HuH-7.5 (cell line): ENCODE data around the gene MDGA2.
"Not testable (repeated sequence)": the region's sequence is repeated elsewhere in the genome, so short reads cannot be mapped to it uniquely, and the experiment has no call there.

Experiments used
- DNase-seq: peaks from one replicate; pipeline ENCODE4 v3.0.0; 2011; ENCODE audit warnings: low spot score

MDGA2 gene

DNA sequence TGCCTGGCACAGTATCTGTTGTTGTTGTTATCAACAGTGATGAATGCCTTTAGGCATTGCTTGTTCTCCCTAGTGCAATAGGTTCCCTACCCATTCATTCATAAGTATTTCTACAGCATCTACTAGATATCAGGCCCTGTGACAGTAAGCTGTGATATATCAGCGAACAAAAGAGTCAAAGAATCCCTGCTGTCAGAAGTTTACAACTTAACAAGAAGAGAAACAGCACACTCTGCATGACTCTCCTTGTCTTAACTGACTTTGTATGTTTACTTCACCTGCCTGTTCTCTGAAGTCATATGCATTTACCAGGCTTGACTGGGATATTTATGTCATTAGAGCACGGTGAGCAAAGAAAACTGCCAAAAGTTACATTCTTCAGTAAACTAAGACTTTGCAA, 571.6 kb downstream of the MDGA2 start:
- DNase-seq, result no peak

DNA sequence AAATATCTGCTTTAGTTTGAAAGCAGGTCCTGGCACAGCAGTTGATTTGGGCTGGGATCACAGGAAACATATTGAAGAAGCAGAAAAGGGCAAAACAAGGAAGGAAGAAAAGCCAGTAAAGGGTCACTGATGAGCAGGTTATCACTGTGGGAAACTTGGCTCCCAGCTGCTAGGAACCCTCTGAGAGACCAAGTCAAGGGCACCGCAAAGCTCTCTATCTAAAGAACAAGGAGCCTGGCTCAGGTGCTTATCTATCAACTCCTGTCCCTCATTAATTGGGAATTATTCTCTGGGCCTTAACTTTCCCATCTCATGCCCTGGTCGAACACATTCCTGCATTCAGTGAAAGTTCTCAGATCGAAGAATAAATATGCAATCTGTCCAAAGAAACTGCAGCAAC, 572.9 kb downstream of the MDGA2 start:
- no peak for DNase-seq

DNA sequence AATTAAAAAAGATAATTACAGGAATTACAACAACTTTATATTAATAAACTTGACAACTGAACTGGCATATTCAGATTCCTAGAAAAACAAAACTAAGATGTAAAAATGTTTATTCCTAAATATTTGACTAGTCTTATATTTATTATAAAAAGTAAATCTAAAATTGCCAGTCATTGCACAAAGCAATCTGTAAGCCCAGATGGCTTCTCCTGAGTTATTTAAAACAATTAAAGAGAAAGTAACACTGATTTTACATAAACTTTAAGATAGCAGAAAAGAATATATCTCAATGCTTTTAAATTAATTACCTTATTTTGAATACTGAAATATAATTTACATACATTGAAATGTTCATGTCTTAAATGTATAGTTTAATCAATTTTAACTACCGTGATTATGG, 589.7 kb downstream of the MDGA2 start:
- no peak for DNase-seq

DNA sequence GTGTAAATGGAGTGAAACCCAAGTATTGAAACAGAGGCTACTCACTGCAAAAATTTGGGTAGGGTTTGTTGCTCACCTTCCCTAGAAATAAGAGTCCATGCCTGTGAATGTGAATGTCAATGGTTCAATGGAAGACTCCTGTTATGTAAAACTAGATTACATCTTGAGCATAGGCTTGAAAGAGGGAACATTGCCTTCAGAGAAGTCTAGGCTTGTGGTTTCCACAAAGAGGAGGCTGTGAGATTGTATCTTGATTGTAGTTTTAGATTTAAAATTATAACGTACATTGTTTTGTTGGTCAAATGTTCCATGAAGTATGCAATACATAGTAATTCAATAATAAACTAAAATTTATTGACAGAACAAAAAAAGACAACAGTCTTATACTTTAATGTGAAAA, 610.1 kb downstream of the MDGA2 start:
- no peak for DNase-seq

DNA sequence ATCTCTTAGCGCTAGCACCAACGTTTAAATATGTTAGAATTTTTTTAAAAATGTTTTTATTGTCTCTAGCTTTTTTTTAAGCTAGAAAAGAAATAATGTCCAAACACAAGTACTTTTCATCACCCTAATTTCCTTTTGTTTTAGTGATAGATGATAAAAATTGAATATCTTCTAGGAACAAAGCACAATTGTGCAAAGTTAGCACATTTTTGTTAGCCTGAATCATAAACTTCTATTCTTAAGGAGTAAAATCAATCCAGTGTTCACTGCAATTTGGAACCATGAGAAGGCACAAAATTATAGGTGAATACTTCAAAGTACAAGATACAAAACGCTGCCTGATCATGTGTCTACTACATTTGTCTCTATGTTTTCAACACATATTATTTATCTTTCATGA, 615.4 kb downstream of the MDGA2 start:
- no peak for DNase-seq

DNA sequence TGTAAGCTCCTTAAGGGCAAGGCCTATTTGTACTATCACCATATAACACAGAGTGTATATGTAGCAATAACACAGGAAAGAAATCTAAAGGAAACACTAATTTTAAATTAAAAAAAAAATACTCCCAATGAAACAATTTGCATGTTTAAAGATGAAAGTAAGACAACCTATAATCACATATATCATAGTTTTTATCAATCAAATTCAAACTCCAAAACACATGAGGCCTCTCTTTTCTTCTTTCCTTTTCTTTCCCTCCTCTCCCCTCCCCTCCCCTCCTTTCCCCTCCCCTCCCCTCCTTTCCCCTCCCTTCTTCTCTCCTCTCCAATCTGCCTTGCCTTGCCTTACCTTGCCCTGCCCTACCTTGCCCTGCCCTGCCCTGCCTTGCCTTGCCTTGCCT, 618.0 kb downstream of the MDGA2 start:
- no peak for DNase-seq

DNA sequence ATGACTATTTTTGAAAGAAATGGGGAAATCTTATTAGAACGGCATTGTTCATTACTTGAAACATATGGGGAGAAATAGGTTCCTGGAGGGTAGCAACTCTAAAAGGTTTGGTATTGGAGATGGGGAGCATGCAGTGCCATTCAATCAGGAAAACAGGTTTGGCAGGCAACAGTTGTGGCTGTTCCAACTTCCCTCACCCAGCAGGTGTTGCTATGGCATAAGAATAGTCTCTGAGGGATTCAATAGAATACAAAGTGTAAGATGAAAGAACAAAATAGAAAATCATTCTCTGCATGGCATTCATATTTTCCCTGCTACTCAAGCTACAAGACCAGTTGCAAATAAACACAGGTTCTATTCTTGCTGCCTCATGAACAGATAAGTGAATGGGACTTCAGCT, 630.6 kb downstream of the MDGA2 start:
- DNase-seq, result no peak

DNA sequence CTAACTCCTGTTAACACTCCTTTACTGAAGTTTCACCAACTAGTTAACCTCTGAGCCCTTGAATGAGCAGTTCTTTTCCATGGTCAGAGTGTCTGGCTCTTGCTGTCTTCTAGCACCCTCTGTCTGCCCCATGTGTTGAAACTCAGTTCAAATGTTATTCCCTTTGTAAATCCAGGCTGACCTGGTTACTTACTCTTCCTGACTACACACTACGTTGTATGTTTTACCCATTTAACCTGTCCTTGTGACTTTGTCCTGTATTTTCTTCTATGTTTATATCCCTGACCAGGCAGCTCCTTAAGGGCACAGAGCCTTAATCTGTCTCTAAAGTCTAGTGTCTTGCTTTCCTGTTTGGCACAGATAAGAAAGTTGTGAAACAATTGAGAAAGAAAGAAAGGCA, 634.9 kb downstream of the MDGA2 start:
- DNase-seq, result peak; percentile 3

DNA sequence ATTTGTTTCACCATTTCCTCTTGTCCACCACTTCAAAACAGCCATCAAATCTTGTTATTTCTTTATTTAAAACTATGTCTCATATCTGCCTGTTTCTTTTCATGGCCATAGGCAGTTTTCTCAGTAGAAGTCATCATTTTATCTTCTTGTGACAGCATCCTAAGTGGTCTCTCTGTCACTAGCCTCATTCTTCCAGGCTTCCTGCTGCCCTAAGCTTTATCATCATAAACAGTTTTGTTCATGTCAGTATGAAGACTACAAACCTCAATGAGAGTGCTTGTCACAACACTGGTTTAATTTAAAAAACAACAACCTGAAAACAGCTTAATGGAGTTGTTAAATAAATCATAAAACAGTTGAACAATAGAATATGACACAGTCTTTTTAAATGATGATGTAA, 636.1 kb downstream of the MDGA2 start:
- DNase-seq, result no peak

DNA sequence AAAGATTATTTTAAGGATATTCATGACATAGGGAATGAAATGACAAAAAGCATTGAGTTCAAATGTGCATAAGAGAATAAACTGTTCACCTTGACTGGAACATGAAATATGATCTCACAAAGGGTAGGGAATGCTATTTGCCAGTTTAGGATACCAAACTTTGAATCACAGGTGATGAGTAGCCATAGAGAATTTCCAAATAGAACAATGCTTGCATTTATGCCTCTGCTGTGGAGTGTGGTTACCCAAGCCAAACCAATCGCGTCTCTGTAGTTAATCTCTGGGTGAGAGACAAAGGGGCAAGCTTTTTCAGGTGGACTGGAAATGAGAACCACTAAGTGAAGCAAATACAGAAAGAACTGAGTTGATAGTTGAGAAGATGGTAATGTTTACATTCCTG, 652.7 kb downstream of the MDGA2 start:
- no peak for DNase-seq

DNA sequence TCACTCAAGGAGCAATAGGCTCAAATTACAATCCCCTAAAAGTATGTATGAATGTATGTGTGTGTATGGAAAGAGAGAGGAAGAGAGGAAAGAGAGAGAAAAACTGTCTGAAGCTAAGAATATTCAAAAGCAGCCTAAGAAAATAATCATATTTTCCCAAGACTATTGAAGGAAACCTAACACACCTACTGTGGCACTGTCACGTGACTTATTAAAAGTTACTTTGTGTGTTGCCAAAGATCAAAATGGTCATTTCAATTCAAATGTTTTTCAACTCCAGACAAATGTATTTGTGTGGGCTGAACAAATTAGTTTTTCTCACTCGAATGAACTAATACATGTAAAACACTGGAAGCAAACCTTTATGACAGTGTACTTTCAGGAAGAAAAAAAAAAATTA, 654.9 kb downstream of the MDGA2 start:
- DNase-seq, result no peak

DNA sequence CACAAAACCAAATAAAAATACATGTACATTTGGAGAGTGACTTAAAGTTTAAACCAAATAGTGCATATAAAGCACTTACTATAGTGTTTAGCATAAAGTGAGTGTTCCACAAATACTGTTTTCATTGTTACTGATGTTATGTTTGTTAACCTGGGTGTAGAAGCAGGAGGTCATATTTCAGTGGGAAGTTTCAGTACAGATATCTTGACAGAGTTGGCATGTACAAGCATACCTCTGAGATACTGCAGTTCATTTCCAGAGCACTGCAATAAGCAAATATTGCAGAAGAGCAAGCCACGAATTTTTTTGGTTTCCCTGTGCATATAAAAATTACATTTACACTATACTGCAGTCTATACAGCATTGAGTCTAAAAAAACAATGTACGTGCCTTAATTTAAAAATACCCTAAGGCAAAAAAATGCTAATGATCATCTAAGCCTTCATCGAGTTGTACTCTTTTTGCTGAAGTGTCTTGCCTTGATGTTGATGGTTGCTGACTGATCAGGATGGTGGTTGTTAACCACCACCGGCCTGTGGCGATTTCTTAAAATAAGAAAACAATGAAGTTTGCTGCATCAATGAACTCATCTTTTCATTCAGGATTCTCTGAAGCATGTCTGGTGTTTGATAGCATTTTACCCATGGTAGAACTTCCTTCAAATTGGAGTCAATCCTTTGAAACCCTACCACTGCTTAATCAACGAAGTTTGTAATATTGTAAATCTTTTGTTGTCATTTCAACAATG, 662.7 kb downstream of the MDGA2 start:
- DNase-seq, result peak; percentile 1

DNA sequence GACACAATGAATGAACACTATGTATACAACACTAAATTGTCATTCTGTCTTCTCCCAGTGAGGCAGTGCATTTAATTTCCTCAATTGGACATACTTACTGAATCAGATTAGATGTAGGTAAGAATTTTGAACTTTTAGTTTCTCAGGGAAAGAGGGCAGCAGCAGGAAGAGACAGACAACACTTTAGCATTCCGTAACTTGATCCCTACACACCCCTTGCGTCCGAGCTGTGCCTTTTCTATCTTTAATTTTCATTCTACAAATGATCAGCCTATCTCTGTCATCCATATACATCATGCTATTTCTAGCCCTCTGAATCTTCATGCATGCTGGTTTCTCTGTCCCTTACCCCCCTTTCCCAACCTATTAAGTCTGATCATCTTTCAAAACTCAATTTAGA, 665.8 kb downstream of the MDGA2 start:
- DNase-seq, result no peak

DNA sequence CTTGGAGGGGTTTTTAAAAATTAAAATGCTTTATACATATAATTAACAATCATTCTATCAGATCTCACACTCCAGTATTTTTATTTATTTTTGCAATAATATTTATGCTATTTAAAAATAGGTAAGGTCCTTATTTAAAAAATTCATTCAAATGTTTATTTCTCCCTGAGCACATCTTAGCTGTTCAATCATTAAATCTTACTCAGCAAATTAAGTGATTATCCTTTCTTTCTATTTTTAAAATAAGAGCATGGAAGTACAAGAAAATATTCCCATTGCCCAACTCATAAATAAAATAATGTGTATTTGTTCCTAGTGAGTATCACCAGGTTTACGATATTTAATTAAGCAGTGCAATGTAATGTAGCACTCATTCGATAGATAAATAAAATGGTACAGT, 666.7 kb downstream of the MDGA2 start:
- DNase-seq, result no peak

DNA sequence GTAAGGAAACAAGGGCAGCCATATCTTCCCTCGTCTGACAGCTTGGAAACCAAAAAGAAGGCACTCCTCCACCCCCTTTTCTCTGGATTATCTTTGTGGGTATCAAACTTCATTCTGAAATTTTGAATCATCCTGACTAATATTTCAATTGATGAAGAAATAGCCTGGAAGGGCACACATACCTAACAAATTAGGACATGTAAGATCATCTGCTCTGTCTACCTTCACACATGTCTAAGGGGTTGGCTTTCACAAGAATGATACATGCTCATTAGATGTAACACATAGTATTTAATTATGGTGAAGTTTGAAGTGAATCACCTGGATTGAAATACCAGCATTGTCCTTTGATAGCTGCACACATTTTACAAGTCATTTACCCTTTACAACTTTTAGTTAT, 675.7 kb downstream of the MDGA2 start:
- no peak for DNase-seq

DNA sequence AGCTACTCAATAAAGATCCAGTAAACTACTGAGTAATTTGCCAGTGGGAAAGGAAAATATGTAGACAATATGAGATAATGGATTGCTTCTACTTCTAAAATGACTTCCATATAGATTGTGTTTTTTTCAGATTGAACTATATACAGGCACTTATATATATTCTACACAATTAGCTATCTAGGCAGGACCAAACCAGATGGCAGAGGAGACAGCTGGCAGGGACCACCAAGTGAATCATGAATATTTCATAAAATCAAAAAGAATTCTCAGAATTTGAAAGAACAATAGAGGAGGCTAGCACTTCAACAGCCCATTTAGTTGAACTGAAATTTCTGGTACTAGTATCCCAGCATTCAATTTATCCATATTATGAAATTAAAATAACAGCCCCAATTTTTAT, 685.8 kb downstream of the MDGA2 start:
- no peak for DNase-seq

DNA sequence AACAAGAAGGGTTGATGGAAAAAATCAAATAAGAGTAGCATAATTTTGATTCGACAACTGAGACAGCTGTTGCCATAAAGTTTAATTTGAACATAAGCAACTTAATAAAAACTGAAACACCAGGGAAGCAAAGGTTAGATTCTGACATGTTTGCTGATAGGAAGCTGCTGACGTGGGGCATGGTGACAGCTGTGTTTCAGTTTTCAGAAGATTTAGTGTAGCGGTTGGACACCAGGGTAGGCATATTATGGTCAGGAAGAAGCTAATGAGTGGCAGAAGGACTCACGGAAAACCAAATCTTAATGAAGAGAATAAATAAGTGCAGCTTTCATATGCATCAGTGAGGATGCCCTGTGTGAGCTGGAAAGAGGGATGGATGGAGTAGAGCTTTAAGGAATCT, 687.1 kb downstream of the MDGA2 start:
- no peak for DNase-seq

DNA sequence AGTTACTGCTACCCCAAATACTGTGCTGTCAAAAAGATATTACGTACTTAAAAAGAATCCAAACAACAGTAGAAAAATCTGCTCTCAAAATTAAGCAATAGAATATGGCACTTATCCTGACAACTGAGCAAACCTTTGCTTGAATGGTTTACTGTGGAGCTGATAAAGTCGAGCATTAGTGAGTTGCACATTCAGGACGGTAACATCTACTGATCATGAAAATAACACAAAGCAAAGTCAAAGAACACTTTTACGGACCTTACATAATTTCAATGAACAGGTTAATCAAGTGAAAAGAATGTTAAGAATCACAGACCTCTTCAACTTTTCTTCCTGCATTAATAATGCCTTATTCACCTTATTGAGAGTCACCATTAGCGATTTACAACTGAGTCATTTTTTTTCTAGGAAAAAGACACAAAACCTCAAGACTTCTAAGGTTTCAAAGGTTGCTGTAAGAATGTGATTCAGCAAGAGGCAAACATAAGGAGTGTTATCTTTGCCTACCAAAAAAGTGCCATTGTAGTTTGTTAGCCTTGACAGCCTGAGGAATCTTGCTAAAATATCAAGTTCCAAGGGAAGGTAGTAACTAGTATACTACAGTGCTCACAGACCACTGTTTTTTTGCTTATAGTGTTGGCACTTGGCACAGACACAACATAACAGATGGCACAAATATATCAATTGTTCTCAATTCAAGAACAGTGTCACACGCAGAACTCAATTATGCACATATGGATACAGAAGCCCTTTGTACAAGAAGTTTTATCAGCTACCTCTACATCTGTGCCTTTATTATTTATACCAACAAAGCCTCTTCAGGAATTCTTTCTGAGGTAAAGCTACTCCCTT, 689.6 kb downstream of the MDGA2 start:
- no peak for DNase-seq

DNA sequence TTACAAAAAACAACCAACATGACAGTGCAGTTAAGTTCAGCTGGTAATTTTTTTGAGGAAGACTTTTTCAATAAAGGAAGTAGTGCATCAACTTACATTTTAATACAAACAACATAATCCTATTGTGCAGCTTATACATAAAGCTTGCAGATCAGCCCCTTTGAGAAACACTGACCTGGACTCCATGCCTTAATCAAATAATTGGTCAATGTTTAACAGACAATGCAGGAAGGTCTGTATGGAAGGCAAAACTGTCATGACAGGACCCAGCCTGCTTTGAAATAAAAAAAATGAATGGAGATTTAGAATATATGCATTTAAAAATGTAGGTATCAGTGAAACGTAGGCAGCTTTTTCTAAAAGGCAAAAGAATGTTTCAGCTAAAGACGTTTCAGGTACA, 702.1 kb downstream of the MDGA2 start:
- DNase-seq, result no peak

DNA sequence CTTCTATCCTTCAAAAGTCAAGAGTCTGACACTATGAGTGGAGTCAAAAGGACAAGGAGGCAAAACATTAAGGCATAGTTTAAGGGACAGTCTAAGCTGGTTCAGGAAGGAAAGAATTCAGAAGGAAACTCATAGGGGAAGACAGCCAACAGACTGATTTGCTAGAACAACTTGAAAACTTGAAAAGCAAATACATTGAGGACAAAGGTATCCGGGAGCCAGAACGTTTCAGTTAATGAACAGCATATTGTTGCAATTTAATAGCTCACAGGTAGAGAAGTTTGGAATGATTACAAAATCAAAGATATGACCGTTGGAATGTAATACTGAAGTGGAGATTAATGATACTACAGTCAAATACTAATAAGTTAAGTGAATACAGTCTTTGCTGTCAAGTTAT, 711.0 kb downstream of the MDGA2 start:
- peak; percentile 2 for DNase-seq

DNA sequence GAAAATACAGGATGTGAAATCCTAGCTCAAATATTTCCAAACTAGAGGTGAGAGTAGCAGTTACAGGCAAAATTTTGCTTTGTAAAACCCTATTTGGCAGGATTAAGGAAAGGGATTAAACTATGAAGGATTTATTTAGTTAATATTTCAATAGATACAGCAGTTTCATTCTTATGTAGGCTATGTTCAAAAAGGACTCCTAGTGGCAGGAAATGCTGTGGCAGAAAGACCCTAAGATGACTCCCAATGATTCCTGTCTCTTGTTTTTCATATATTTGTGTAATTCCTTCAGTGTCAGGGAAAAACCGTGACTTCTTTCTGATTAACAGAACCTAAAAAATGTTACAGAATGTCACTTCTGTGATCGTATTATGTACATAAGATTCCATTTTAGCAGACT, 724.3 kb downstream of the MDGA2 start:
- no peak for DNase-seq

DNA sequence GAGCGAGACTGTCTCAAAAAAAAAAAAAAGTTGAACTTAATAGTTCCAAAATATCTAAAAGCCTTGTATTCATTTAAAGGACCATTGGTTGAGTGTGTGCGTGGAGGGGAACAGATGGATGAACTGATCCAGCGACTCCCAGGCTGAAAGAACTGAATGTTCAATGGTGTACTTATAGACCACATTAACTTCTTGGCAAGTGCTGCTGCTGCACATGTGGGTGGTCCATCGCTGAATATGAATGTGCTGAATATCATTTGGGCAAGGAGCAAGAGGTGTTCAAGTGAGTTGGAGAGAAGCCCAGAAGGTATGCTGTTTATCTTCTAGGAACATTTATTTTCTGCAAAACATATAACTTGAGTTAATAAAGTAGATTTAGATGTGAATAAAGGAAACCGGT, 734.8 kb downstream of the MDGA2 start:
- DNase-seq, result no peak

DNA sequence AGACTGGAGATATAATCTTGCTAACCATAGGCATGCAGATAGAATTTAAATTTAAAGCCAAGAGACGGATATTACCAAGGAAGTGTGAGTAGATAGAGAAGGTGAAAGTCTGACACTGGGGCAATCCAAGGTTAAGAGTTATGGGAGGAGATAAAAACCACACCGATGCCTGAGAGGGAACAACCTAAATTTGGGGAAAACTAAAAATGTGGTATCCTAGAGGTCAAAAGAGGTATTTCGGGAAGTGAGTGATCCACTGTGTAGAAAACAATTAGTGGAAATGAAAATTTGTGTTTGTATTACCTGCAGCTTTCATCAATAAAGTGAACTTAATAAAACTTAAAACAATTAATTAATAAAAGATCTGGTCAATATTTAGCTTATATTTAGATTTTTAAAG, 754.9 kb downstream of the MDGA2 start:
- DNase-seq, result no peak

DNA sequence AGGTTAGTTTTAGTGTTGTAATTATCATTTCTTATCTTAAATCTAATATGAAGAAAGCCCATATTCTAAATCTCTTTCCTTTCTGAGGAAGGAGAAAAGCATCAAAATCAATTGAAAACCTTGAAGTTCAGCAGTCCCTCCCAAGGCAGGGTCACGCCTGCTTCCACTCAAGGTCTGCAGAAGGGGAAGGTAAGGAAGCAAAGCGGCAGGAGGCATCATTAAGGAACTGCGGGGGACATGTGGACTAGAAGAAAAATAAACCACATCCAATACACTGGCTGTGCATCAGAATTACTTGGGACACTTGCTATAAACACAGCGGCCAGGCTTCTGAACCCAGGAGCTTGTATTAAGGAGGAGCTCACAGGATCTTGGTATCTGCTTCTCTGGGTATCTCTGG, 759.9 kb downstream of the MDGA2 start:
- DNase-seq, result not testable (repeated sequence)
